GM23338 (cell line): ENCODE measurements around the gene SRMS. TPM values are rescaled to one million over a fixed set of nuclear protein-coding genes. Genes with fewer than 3 reads are reported as not detected.

ENCODE experiments used
- ATAC-seq: fragments of 200-7000 bp; cut with Tn5 transposase; 3 replicates; pipeline ENCODE4 v1.9.1; 2020
- DNase-seq: peaks from one replicate; pipeline ENCODE4 v3.0.0-alpha.2; 2015; ENCODE audit warnings: low spot score
- H2AFZ ChIP-seq: fragments of 200-600 bp; sonication (generic); 2 replicates; pipeline ENCODE4 v1.8.0; 2016; ENCODE audit warnings: antibody characterized with exemption, mild to moderate bottlenecking, moderate library complexity
- H3F3A ChIP-seq: fragments of 200-600 bp; sonication (generic); replicated peaks from 2 replicates; pipeline ENCODE4 v1.8.0; 2017; ENCODE audit warnings: antibody characterized with exemption, mixed run types, low read depth
- H3K27ac ChIP-seq: fragments of 200-600 bp; sonication (generic); 2 replicates; pipeline ENCODE4 v1.6.1; 2016; ENCODE audit warnings: low read depth
- H3K27me3 ChIP-seq: fragments of 200-600 bp; sonication (generic); 2 replicates; pipeline ENCODE4 v1.8.0; 2016; ENCODE audit warnings: mild to moderate bottlenecking, mixed run types, moderate library complexity; ENCODE audit not compliant: insufficient read depth
- H3K36me3 ChIP-seq: fragments of 200-600 bp; sonication (generic); 2 replicates; pipeline ENCODE4 v1.8.0; 2016; ENCODE audit warnings: mild to moderate bottlenecking; ENCODE audit not compliant: insufficient read depth
- H3K4me1 ChIP-seq: fragments of 200-600 bp; sonication (generic); 2 replicates; pipeline ENCODE4 v1.8.0; 2016; ENCODE audit warnings: mild to moderate bottlenecking, moderate library complexity; ENCODE audit not compliant: insufficient read depth
- H3K4me2 ChIP-seq: fragments of 200-600 bp; sonication (generic); 2 replicates; pipeline ENCODE4 v1.7.1; 2017; ENCODE audit warnings: mixed run types
- H3K4me3 ChIP-seq: fragments of 200-600 bp; sonication (generic); 2 replicates; pipeline ENCODE4 v1.6.1; 2016; ENCODE audit warnings: mixed run types
- H3K79me2 ChIP-seq: fragments of 200-600 bp; sonication (generic); replicated peaks from 2 replicates; pipeline ENCODE4 v1.8.0; 2017; ENCODE audit warnings: mild to moderate bottlenecking; ENCODE audit not compliant: insufficient read depth
- H3K9me2 ChIP-seq: fragments of 200-600 bp; sonication (generic); 2 replicates; pipeline ENCODE4 v1.8.0; 2017; ENCODE audit not compliant: insufficient read depth
- H4K20me1 ChIP-seq: fragments of 200-600 bp; sonication (generic); replicated peaks from 2 replicates; pipeline ENCODE4 v1.8.0; 2017; ENCODE audit warnings: mild to moderate bottlenecking; ENCODE audit not compliant: insufficient read depth
- H3K27ac Mint-ChIP-seq: 2 replicates; pipeline ENCODE4 v1.8.0; 2020; ENCODE audit warnings: inconsistent platforms, mild to moderate bottlenecking, moderate library complexity, mixed read lengths
- H3K27me3 Mint-ChIP-seq: 3 replicates; pipeline ENCODE4 v1.8.0; 2022; ENCODE audit warnings: low read depth, mild to moderate bottlenecking, moderate library complexity, mixed read lengths, inconsistent platforms; ENCODE audit not compliant: insufficient read depth, poor library complexity
- H3K36me3 Mint-ChIP-seq: 3 replicates; pipeline ENCODE4 v1.8.0; 2021; ENCODE audit warnings: low read depth, mild to moderate bottlenecking, inconsistent platforms, moderate library complexity, mixed read lengths
- H3K4me1 Mint-ChIP-seq: 3 replicates; pipeline ENCODE4 v1.8.0; 2020; ENCODE audit warnings: mild to moderate bottlenecking, inconsistent platforms, mixed read lengths
- H3K4me3 Mint-ChIP-seq: 3 replicates; pipeline ENCODE4 v1.8.0; 2021; ENCODE audit warnings: moderate library complexity, mild to moderate bottlenecking, inconsistent platforms, mixed read lengths
- H3K9me3 Mint-ChIP-seq: 3 replicates; pipeline ENCODE4 v1.8.0; 2020; ENCODE audit warnings: moderate library complexity, mild to moderate bottlenecking, inconsistent platforms, mixed read lengths
- CREB1 ChIP-seq: fragments of 250-450 bp; sonication (Bioruptor Pico); IDR thresholded peaks from 2 replicates; pipeline ENCODE4 v1.5.0; 2020; ENCODE audit warnings: low read depth, mild to moderate bottlenecking, moderate library complexity
- EZH2 ChIP-seq: fragments of 200-600 bp; sonication (generic); IDR thresholded peaks from one replicate; pipeline ENCODE4 v1.8.0; 2017; ENCODE audit warnings: antibody characterized with exemption, mild to moderate bottlenecking, low read depth; ENCODE audit not compliant: unreplicated experiment
- EZH2phosphoT487 ChIP-seq: fragments of 200-600 bp; sonication (generic); IDR thresholded peaks from one replicate; pipeline ENCODE4 v1.8.1; 2018; ENCODE audit warnings: antibody characterized with exemption; ENCODE audit not compliant: unreplicated experiment
- JUNB ChIP-seq: IDR thresholded peaks from one replicate; pipeline ENCODE4 v1.6.1; 2016; ENCODE audit warnings: antibody characterized with exemption; ENCODE audit not compliant: unreplicated experiment
- NANOG ChIP-seq: IDR thresholded peaks from 2 replicates; pipeline ENCODE4 v1.6.1; 2016; ENCODE audit warnings: antibody characterized with exemption, borderline replicate concordance
- POLR2AphosphoS5 ChIP-seq: IDR thresholded peaks from 2 replicates; pipeline ENCODE4 v1.6.1; 2016; ENCODE audit warnings: antibody characterized with exemption, low read depth
- STAT1 ChIP-seq: IDR thresholded peaks from one replicate; pipeline ENCODE4 v1.6.1; 2016; ENCODE audit warnings: antibody characterized with exemption; ENCODE audit not compliant: unreplicated experiment
- ZNF114 ChIP-seq: fragments of 250-450 bp; sonication (Bioruptor Pico); IDR thresholded peaks from 2 replicates; pipeline ENCODE4 v1.5.0; 2020; ENCODE audit warnings: mild to moderate bottlenecking, moderate library complexity
- ZNF331 ChIP-seq: fragments of 250-450 bp; sonication (Bioruptor Pico); IDR thresholded peaks from 2 replicates; pipeline ENCODE4 v1.5.0; 2020; ENCODE audit warnings: low read depth, mild to moderate bottlenecking, moderate library complexity
- polyA plus RNA-seq: library from polyadenylated mRNA; unstranded; fragments of >200 nt; fragmentation: Nextera tagmentation; extraction: Ambion mirVana; gene quantifications from 2 replicates; pipeline ENCODE4 v1.2.1, GENCODE V29; 2016
- total RNA-seq: library from RNA; depleted of rRNA; stranded (reverse); fragments of >200 nt; shearing (Covaris generic); gene quantifications from 2 replicates; pipeline ENCODE4 v1.2.3, GENCODE V29; 2014
- TF ChIP-seq, protein P1 (sequence below): IDR thresholded peaks from one replicate; pipeline ENCODE4 v1.6.1; 2018; ENCODE audit warnings: antibody characterized with exemption; ENCODE audit not compliant: unreplicated experiment
- TF ChIP-seq, protein P2 (sequence below): IDR thresholded peaks from 2 replicates; pipeline ENCODE4 v1.6.1; 2016; ENCODE audit warnings: antibody characterized with exemption
- TF ChIP-seq, protein P3 (sequence below): fragments of 250-450 bp; sonication (Bioruptor Pico); IDR thresholded peaks from 2 replicates; pipeline ENCODE4 v1.5.0; 2020; ENCODE audit warnings: mild to moderate bottlenecking, moderate library complexity
- TF ChIP-seq, protein P4 (sequence below), 2 experiments: fragments of 200-600 bp in 1 of 2; sonication (generic) in 1 of 2; conservative IDR thresholded peaks; 2 replicates each; pipeline versions ENCODE4 v1.5.1 to v1.6.1; 2016 to 2017; ENCODE audit warnings: antibody characterized with exemption in 2 of 2, low read depth in 2 of 2, mild to moderate bottlenecking in 2 of 2, moderate library complexity in 1 of 2

SRMS gene
- total and polyA plus RNA-seq, 2 experiments from 2014 or later = 0.23 to 0.59 TPM

DNA sequence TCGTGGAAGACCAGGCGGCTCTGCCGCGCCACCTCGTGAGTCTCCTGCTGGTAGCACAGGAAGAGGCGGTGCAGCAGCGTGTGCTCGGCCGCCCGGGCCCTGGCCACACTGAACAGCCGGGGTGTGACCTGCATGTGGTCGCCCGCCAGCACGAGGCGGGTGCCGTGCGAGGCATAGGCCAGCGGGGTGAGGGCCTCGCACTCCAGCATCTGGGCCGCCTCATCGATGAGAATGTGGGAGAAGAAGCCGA is 19.5 kb upstream of the SRMS start:
- H3K27me3 ChIP-seq = no peaks in the 10 kb centered on the region
- H3K9me2 ChIP-seq = no peaks in the 10 kb centered on the region
- DNase-seq = no peak
- Mint-ChIP-seq H3K36me3 (no peaks in the 10 kb centered on the region), H3K4me3 (no peak overlapping the region), H3K4me1 (no peaks in the 10 kb centered on the region), H3K9me3 (no peaks in the 10 kb centered on the region), H3K27me3 (no peaks in the 10 kb centered on the region), H3K27ac (no peak overlapping the region)
- H3K4me2 ChIP-seq = no peak overlapping the region
- no peaks in the 10 kb centered on the region for H3K79me2 ChIP-seq
- H2AFZ ChIP-seq = no peak overlapping the region
- no peak overlapping the region for H3K4me3 ChIP-seq
- H3K27ac ChIP-seq = no peak overlapping the region
- no peaks in the 10 kb centered on the region for H3K36me3 ChIP-seq
- H4K20me1 ChIP-seq = no peaks in the 10 kb centered on the region
- no peak for TF ChIP-seq EZH2
- TF ChIP-seq, protein P1, sequence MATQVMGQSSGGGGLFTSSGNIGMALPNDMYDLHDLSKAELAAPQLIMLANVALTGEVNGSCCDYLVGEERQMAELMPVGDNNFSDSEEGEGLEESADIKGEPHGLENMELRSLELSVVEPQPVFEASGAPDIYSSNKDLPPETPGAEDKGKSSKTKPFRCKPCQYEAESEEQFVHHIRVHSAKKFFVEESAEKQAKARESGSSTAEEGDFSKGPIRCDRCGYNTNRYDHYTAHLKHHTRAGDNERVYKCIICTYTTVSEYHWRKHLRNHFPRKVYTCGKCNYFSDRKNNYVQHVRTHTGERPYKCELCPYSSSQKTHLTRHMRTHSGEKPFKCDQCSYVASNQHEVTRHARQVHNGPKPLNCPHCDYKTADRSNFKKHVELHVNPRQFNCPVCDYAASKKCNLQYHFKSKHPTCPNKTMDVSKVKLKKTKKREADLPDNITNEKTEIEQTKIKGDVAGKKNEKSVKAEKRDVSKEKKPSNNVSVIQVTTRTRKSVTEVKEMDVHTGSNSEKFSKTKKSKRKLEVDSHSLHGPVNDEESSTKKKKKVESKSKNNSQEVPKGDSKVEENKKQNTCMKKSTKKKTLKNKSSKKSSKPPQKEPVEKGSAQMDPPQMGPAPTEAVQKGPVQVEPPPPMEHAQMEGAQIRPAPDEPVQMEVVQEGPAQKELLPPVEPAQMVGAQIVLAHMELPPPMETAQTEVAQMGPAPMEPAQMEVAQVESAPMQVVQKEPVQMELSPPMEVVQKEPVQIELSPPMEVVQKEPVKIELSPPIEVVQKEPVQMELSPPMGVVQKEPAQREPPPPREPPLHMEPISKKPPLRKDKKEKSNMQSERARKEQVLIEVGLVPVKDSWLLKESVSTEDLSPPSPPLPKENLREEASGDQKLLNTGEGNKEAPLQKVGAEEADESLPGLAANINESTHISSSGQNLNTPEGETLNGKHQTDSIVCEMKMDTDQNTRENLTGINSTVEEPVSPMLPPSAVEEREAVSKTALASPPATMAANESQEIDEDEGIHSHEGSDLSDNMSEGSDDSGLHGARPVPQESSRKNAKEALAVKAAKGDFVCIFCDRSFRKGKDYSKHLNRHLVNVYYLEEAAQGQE = no peak
- TF ChIP-seq, protein P2, sequence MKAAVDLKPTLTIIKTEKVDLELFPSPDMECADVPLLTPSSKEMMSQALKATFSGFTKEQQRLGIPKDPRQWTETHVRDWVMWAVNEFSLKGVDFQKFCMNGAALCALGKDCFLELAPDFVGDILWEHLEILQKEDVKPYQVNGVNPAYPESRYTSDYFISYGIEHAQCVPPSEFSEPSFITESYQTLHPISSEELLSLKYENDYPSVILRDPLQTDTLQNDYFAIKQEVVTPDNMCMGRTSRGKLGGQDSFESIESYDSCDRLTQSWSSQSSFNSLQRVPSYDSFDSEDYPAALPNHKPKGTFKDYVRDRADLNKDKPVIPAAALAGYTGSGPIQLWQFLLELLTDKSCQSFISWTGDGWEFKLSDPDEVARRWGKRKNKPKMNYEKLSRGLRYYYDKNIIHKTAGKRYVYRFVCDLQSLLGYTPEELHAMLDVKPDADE = no peak
- no peak for TF ChIP-seq CREB1
- no peak for TF ChIP-seq JUNB
- TF ChIP-seq, protein P3, sequence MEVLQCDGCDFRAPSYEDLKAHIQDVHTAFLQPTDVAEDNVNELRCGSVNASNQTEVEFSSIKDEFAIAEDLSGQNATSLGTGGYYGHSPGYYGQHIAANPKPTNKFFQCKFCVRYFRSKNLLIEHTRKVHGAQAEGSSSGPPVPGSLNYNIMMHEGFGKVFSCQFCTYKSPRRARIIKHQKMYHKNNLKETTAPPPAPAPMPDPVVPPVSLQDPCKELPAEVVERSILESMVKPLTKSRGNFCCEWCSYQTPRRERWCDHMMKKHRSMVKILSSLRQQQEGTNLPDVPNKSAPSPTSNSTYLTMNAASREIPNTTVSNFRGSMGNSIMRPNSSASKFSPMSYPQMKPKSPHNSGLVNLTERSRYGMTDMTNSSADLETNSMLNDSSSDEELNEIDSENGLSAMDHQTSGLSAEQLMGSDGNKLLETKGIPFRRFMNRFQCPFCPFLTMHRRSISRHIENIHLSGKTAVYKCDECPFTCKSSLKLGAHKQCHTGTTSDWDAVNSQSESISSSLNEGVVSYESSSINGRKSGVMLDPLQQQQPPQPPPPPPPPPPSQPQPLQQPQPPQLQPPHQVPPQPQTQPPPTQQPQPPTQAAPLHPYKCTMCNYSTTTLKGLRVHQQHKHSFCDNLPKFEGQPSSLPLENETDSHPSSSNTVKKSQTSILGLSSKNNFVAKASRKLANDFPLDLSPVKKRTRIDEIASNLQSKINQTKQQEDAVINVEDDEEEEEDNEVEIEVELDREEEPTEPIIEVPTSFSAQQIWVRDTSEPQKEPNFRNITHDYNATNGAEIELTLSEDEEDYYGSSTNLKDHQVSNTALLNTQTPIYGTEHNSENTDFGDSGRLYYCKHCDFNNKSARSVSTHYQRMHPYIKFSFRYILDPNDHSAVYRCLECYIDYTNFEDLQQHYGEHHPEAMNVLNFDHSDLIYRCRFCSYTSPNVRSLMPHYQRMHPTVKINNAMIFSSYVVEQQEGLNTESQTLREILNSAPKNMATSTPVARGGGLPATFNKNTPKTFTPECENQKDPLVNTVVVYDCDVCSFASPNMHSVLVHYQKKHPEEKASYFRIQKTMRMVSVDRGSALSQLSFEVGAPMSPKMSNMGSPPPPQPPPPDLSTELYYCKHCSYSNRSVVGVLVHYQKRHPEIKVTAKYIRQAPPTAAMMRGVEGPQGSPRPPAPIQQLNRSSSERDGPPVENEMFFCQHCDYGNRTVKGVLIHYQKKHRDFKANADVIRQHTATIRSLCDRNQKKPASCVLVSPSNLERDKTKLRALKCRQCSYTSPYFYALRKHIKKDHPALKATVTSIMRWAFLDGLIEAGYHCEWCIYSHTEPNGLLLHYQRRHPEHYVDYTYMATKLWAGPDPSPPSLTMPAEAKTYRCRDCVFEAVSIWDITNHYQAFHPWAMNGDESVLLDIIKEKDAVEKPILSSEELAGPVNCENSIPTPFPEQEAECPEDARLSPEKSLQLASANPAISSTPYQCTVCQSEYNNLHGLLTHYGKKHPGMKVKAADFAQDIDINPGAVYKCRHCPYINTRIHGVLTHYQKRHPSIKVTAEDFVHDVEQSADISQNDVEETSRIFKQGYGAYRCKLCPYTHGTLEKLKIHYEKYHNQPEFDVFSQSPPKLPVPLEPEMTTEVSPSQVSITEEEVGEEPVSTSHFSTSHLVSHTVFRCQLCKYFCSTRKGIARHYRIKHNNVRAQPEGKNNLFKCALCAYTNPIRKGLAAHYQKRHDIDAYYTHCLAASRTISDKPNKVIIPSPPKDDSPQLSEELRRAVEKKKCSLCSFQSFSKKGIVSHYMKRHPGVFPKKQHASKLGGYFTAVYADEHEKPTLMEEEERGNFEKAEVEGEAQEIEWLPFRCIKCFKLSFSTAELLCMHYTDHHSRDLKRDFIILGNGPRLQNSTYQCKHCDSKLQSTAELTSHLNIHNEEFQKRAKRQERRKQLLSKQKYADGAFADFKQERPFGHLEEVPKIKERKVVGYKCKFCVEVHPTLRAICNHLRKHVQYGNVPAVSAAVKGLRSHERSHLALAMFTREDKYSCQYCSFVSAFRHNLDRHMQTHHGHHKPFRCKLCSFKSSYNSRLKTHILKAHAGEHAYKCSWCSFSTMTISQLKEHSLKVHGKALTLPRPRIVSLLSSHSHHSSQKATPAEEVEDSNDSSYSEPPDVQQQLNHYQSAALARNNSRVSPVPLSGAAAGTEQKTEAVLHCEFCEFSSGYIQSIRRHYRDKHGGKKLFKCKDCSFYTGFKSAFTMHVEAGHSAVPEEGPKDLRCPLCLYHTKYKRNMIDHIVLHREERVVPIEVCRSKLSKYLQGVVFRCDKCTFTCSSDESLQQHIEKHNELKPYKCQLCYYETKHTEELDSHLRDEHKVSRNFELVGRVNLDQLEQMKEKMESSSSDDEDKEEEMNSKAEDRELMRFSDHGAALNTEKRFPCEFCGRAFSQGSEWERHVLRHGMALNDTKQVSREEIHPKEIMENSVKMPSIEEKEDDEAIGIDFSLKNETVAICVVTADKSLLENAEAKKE (CRISPR knock-in tag) = no peak
- TF ChIP-seq STAT1 = no peak
- TF ChIP-seq EZH2phosphoT487 = no peak
- TF ChIP-seq ZNF331 (CRISPR knock-in tag) = no peak
- no peak for TF ChIP-seq ZNF114 (CRISPR knock-in tag)
- no peak for TF ChIP-seq NANOG
- TF ChIP-seq, protein P4, sequence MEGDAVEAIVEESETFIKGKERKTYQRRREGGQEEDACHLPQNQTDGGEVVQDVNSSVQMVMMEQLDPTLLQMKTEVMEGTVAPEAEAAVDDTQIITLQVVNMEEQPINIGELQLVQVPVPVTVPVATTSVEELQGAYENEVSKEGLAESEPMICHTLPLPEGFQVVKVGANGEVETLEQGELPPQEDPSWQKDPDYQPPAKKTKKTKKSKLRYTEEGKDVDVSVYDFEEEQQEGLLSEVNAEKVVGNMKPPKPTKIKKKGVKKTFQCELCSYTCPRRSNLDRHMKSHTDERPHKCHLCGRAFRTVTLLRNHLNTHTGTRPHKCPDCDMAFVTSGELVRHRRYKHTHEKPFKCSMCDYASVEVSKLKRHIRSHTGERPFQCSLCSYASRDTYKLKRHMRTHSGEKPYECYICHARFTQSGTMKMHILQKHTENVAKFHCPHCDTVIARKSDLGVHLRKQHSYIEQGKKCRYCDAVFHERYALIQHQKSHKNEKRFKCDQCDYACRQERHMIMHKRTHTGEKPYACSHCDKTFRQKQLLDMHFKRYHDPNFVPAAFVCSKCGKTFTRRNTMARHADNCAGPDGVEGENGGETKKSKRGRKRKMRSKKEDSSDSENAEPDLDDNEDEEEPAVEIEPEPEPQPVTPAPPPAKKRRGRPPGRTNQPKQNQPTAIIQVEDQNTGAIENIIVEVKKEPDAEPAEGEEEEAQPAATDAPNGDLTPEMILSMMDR (conservative IDR thresholded peaks at IDR 0.05; ENCODE audit: low read depth in 2 of 2) = no peak
- no peak for TF ChIP-seq POLR2AphosphoS5
- H3F3A ChIP-seq = no peaks in the 10 kb centered on the region
- no peak for ATAC-seq
- H3K4me1 ChIP-seq = no peaks in the 10 kb centered on the region
